ENCODE results near the gene PLAU.

DNA sequence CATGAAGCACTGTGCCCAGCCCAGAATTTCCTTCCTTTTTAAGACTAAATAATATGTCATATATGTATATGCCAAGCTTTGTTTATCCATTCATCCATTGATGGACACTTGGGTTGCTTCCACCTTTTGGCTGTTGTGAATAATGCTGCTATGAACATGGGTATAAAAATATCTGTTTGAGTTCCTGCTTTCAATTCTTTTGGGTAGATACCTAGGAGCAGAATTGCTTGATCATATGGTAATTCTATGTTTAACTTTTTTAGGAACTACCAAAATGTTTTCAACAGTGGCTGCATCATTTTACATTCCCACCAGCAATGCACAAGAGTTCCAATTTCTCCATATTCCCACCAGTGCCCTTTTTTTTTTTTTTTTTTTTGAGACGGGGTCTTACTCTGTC lies 13.2 kb upstream of the PLAU start:
- TF ChIP-seq, protein P1, sequence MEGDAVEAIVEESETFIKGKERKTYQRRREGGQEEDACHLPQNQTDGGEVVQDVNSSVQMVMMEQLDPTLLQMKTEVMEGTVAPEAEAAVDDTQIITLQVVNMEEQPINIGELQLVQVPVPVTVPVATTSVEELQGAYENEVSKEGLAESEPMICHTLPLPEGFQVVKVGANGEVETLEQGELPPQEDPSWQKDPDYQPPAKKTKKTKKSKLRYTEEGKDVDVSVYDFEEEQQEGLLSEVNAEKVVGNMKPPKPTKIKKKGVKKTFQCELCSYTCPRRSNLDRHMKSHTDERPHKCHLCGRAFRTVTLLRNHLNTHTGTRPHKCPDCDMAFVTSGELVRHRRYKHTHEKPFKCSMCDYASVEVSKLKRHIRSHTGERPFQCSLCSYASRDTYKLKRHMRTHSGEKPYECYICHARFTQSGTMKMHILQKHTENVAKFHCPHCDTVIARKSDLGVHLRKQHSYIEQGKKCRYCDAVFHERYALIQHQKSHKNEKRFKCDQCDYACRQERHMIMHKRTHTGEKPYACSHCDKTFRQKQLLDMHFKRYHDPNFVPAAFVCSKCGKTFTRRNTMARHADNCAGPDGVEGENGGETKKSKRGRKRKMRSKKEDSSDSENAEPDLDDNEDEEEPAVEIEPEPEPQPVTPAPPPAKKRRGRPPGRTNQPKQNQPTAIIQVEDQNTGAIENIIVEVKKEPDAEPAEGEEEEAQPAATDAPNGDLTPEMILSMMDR (IDR thresholded peaks at IDR 0.05; ENCODE audit: low read length) = no peak
- no peak for TF ChIP-seq EZH2 (IDR thresholded peaks at IDR 0.05; ENCODE audit: borderline replicate concordance, low read length)

All from OCI-LY1 (cell line).